GM21528 (cell line): ENCODE results near the gene ARL4A.
"Not testable (repeated sequence)": the region's sequence is repeated elsewhere in the genome, so short reads cannot be mapped to it uniquely, and the experiment has no call there.

ENCODE experiments used
- ATAC-seq: cut with Tn5 transposase; IDR thresholded peaks from one replicate; pipeline ENCODE4 v1.9.1; 2021; ENCODE audit warnings: mild to moderate bottlenecking, moderate library complexity; ENCODE audit not compliant: unreplicated experiment, low FRiP score

The ARL4A gene

GRCh38 chr7:12686891-12687717, at the start of gene ARL4A:
TSS of gene ARL4A (plus strand) at chr7:12687633. CDS start at chr7:12688255, 622 bp downstream.
- peak; percentile 89 for ATAC-seq

- ATAC-seq, result peak; percentile 75
Measured at GRCh38 chr7:12637819-12638592, 49.4 kb upstream of the ARL4A start.

DNA sequence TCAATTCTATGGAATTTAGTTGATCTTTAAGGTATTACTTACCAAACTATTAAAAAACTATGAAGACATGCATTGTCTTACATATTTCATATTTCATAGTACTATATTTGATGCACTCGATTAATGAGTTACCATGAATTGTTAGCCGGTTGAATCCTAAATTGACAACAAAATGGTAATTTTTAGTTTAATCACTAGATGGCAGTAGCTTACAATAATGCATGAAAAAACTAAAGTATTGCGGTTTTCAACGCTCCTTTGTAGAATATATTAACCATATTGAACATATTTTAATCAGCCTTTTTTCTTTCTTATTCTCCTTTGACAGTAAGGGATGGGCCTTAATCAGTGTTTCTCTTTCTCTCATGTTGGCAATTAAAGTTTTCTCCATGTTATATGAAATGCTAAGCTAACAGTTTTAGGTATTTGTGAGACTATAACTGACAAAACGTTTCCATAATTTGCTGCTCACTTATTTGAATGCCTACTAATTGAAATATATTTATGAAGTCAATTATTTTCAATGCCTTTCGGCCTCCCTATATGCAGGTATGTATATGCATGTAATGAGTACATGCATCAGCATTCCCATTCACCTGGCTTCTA, 48.5 kb upstream of the ARL4A start:
- peak; percentile 55 for ATAC-seq

GRCh38 chr7:12640299-12641096, 46.9 kb upstream of the ARL4A start:
- ATAC-seq, result no peak

DNA sequence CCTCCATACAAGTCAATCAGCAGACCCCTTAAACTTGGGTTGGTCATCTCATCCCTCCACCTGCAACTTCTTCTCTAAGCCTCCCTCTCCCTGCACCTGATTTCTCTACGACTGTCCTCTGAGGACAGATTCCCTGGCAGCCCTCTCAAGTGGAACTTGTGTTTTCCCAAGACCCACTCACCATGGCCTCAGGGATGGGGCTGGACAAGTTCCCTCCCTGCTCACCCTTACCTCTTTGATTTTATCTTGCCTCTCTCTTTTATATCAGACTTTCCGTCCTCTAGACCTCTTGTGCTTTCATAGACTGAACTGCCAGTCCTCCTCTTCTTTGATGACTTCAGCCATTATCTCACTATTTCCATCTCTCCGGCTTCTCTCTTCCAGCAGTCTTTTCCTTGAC, 46.2 kb upstream of the ARL4A start:
- ATAC-seq, result no peak

DNA sequence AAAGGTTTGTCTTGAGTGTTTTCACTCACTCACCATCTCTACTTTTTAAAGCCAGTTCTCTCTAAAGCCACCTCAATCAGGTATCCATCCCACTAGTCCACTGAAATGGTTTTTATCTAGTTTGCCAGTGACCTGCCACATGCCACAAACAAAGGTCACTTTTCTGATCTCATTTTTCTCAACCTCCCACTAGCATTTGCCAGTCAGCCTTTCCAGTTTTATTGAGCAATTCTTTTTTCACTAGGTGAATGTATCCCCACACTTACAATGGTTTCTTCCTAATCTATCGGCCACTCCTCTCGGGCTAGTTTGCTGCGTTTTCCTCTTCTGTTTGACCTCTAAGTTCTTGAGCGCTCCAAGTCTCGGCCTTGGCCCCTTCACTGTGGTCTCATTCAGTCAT, 44.9 kb upstream of the ARL4A start:
- ATAC-seq, result no peak

DNA sequence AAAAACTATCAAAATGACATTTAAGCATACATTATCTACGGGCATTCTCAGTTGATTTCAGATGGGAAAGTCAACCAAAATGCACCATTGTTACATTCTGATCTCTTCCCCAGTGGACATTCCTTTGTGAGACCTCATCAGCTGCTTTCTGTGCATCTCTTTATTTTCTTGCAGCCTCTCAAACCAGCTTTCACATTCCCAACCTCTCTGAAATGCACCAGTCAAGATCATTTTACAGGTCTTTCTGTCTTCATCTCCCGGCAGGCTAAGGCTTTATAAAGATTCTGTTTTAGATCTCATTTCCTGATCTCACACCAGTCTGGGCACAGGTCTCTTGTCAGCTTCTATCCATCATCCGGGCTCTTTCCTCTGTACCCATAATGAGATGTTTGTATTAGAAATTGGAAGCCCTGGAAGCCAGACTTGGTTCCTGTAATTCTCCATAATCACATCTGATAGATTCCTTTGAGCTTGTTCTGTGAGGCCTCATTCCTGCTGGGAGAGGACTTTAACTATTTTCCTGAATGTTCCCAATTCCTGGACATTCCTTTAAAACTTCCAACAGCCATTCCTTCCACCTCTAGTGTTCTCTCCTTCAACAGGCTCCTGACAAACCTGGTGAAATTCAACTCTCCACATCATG, 44.3 kb upstream of the ARL4A start:
- no peak for ATAC-seq

- no peak for ATAC-seq
Measured at GRCh38 chr7:12643644-12644043, 43.8 kb upstream of the ARL4A start.

GRCh38 chr7:12645212-12645611, 42.2 kb upstream of the ARL4A start:
- not testable (repeated sequence) for ATAC-seq

- no peak for ATAC-seq
Measured at GRCh38 chr7:12646139-12646538, 41.3 kb upstream of the ARL4A start.

DNA sequence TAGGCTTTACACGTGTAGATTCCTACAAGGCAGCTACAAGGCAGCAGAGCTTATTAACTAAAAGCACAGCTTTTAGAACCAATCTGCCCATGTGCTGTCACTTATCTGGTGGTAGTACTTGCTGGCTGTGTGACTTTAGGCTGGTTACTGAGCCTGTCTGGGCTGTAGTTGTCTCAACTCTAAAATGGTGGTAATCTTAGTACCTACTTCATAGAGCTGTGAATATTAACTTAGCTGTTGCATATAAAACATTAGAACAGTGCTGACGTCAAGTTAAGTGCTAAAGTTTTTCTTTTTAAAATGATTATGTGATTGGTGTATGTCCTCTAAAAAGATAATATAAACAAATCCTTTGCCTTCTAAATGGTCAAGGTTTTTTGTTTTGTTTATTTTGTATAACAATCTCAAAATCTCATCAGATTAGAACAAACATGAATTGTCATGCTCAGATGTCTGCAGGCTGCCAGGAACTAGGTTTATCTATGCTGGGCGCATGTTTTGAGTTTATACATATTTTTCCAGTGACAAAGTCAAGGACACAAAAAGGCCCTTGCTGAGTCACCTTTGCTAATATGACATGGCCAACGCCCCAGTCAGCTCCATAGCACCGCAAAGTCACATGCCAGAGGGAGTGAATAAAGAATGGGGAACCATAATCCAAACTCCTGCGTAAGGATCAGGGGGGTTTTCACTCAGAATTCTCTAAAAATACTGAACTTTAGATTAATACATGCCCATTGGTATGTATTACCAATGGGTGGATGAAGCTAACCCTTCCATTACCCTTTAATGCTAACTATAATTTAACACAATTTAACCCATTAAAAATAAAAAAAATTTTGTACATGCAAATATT, 39.8 kb upstream of the ARL4A start:
- no peak for ATAC-seq

- ATAC-seq, result no peak
Measured at GRCh38 chr7:12648704-12649261, 38.6 kb upstream of the ARL4A start.

DNA sequence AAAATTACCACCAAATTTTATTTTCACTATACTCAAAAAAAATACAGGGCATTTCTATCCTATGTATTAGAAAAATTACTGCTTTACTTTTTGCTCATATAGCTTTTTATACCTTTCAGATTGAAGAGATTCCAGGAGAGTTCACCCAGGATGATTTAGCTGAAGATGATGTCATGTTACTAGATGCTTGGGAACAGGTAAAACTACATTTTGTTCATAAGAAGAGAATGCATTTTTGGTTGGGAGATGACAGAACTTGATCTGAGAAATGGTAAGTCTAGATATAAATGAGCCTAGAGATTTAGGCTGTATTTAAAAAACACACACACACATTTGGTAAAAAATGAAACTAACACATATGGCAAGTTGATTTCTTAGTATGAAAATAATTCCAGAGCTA, 38.1 kb upstream of the ARL4A start:
- ATAC-seq, result no peak

DNA sequence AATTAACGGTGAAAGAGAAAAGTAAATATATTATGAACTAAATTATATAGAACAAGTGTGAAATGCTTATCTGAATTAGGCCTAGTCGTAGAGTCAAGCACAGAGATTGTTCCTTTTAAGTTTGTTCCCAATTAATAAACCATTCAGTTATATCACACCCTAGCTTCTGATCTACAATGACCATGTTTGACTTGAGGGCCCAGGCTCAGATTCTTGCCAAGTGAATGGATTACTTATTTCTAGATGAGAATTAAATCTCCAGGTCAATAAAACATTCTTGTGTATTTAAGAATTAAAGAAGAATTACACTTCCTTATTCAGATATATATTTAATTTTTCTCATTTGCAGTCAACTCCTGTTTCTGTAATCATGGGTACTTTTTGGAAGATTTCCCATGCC, 37.4 kb upstream of the ARL4A start:
- no peak for ATAC-seq

- no peak for ATAC-seq
Measured at GRCh38 chr7:12653110-12653509, 34.3 kb upstream of the ARL4A start.

- no peak for ATAC-seq
Measured at GRCh38 chr7:12653518-12653917, 33.9 kb upstream of the ARL4A start.

GRCh38 chr7:12655161-12655560, 32.3 kb upstream of the ARL4A start:
- no peak for ATAC-seq

- ATAC-seq, result not testable (repeated sequence)
Measured at GRCh38 chr7:12660423-12660822, 27.0 kb upstream of the ARL4A start.

DNA sequence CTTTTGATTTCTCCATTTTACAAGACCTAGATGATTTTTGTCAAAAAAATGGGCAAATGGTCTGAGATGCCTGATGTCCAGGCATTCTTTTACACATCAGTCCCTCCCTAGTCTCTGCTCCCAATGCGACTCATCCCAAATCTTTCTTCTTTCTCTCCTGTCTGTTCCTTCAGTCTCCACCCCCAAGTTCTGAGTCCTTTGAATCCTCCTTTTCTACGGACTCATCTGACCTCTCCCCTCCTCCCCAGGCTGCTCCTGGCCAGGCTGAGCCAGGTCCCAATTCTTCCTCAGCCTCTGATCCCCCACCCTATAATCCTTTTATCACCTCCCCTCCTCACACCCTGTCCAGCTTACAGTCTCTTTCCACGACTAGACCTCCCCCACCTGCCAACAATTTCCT, 26.4 kb upstream of the ARL4A start:
- ATAC-seq, result not testable (repeated sequence)
